GM23338 (cell line): ENCODE results near the gene SPATA13.

ENCODE experiments used
- ETS1 ChIP-seq: IDR thresholded peaks from 2 replicates; pipeline ENCODE4 v1.6.1; 2016; ENCODE audit warnings: antibody characterized with exemption
- EZH2 ChIP-seq: fragments of 200-600 bp; sonication (generic); IDR thresholded peaks from one replicate; pipeline ENCODE4 v1.8.0; 2017; ENCODE audit warnings: antibody characterized with exemption, mild to moderate bottlenecking, low read depth; ENCODE audit not compliant: unreplicated experiment
- EZH2phosphoT487 ChIP-seq: fragments of 200-600 bp; sonication (generic); IDR thresholded peaks from one replicate; pipeline ENCODE4 v1.8.1; 2018; ENCODE audit warnings: antibody characterized with exemption; ENCODE audit not compliant: unreplicated experiment
- POLR2AphosphoS5 ChIP-seq: IDR thresholded peaks from 2 replicates; pipeline ENCODE4 v1.6.1; 2016; ENCODE audit warnings: antibody characterized with exemption, low read depth
- TF ChIP-seq, protein P1 (sequence below), 2 experiments: fragments of 200-600 bp in 1 of 2; sonication (generic) in 1 of 2; conservative IDR thresholded peaks; 2 replicates each; pipeline versions ENCODE4 v1.5.1 to v1.6.1; 2016 to 2017; ENCODE audit warnings: antibody characterized with exemption in 2 of 2, low read depth in 2 of 2, mild to moderate bottlenecking in 2 of 2, moderate library complexity in 1 of 2

DNA sequence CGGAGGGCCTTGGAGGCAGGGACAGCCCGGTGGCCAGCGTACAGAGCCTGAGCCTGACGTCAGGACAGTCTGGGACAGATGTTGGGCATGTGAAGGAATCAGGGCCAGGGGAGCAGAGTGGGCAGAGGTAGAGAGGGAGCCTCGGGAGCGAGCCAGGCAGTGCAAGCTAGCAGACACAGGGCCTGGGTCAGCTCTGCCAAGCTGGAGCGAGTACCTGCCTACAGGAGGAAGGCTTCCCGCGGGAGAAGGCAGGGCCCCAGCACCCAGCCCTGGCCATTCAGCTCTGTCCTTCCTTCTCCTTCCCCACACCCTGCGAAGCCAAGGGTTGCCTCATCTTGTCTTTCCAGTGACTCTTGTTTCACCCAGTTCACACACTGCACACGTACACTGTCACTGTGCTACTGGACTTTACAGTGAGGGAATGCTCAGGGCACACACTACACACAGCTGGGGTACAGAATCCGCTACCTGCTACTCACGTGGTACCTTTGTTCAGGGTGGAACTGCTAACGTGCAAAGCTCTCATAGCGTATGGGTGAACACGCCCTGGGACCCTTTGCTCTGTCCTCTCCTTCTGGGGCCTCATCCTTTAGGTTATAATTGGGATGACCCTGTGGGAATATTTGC lies 139.1 kb downstream of the SPATA13 start:
- TF ChIP-seq, protein P1, sequence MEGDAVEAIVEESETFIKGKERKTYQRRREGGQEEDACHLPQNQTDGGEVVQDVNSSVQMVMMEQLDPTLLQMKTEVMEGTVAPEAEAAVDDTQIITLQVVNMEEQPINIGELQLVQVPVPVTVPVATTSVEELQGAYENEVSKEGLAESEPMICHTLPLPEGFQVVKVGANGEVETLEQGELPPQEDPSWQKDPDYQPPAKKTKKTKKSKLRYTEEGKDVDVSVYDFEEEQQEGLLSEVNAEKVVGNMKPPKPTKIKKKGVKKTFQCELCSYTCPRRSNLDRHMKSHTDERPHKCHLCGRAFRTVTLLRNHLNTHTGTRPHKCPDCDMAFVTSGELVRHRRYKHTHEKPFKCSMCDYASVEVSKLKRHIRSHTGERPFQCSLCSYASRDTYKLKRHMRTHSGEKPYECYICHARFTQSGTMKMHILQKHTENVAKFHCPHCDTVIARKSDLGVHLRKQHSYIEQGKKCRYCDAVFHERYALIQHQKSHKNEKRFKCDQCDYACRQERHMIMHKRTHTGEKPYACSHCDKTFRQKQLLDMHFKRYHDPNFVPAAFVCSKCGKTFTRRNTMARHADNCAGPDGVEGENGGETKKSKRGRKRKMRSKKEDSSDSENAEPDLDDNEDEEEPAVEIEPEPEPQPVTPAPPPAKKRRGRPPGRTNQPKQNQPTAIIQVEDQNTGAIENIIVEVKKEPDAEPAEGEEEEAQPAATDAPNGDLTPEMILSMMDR (conservative IDR thresholded peaks at IDR 0.05; ENCODE audit: low read depth in 2 of 2), result no peak
- TF ChIP-seq EZH2phosphoT487 (no peak), POLR2AphosphoS5 (no peak), EZH2 (no peak), ETS1 (no peak)
